SK-N-SH treated with all-trans-retinoic acid at 6 μM for 48 hours (cell line): ENCODE data around the gene KIZ.

Source experiments
- ZC3H10 ChIP-seq: fragments of 250-450 bp; sonication (Bioruptor Pico); IDR thresholded peaks from 2 replicates; pipeline ENCODE4 v1.5.1; 2021; ENCODE audit warnings: mild to moderate bottlenecking, moderate library complexity
- ZNF70 ChIP-seq: fragments of 450-650 bp; formaldehyde crosslinking; IDR thresholded peaks from 2 replicates; pipeline ENCODE4 v1.5.0; 2020; ENCODE audit warnings: mild to moderate bottlenecking, moderate library complexity
- TF ChIP-seq, protein P1 (sequence below): fragments of 250-450 bp; sonication (Bioruptor Pico); IDR thresholded peaks from 2 replicates; pipeline ENCODE4 v1.5.1; 2021; ENCODE audit warnings: mild to moderate bottlenecking, moderate library complexity
- TF ChIP-seq, protein P2 (sequence below): fragments of 250-450 bp; sonication (Bioruptor Pico); IDR thresholded peaks from 2 replicates; pipeline ENCODE4 v1.8.0; 2020; ENCODE audit warnings: mild to moderate bottlenecking, moderate library complexity, borderline replicate concordance
- TF ChIP-seq, protein P3 (sequence below): fragments of 250-450 bp; sonication (Bioruptor Pico); IDR thresholded peaks from 2 replicates; pipeline ENCODE4 v1.5.1; 2020; ENCODE audit warnings: low read depth, mild to moderate bottlenecking, moderate library complexity

DNA sequence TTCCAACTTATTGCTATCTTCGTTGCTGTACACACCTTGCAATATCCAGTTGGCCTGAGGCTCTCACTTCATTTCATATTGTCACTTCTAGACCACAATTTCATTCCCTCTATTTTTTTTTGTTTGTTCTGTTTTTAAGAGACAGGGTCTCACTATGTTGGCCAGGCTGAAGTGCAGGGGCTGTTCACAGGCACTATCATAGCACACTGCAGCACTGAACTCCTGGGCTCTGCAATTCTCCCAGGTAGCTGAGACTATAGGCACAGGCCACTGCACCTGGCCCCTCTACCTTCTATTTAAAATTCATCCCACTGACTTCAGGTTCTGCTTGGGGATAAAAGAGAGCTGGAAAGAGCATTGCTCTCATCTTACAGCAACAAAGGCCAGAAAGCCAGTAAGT is 15.1 kb upstream of the KIZ start:
- TF ChIP-seq ZNF70 (CRISPR knock-in tag) = no peak
- TF ChIP-seq ZC3H10 (CRISPR knock-in tag) = no peak
- TF ChIP-seq, protein P1, sequence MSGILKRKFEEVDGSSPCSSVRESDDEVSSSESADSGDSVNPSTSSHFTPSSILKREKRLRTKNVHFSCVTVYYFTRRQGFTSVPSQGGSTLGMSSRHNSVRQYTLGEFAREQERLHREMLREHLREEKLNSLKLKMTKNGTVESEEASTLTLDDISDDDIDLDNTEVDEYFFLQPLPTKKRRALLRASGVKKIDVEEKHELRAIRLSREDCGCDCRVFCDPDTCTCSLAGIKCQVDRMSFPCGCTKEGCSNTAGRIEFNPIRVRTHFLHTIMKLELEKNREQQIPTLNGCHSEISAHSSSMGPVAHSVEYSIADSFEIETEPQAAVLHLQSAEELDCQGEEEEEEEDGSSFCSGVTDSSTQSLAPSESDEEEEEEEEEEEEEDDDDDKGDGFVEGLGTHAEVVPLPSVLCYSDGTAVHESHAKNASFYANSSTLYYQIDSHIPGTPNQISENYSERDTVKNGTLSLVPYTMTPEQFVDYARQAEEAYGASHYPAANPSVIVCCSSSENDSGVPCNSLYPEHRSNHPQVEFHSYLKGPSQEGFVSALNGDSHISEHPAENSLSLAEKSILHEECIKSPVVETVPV (CRISPR knock-in tag) = no peak
- TF ChIP-seq, protein P2, sequence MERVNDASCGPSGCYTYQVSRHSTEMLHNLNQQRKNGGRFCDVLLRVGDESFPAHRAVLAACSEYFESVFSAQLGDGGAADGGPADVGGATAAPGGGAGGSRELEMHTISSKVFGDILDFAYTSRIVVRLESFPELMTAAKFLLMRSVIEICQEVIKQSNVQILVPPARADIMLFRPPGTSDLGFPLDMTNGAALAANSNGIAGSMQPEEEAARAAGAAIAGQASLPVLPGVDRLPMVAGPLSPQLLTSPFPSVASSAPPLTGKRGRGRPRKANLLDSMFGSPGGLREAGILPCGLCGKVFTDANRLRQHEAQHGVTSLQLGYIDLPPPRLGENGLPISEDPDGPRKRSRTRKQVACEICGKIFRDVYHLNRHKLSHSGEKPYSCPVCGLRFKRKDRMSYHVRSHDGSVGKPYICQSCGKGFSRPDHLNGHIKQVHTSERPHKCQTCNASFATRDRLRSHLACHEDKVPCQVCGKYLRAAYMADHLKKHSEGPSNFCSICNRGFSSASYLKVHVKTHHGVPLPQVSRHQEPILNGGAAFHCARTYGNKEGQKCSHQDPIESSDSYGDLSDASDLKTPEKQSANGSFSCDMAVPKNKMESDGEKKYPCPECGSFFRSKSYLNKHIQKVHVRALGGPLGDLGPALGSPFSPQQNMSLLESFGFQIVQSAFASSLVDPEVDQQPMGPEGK (CRISPR knock-in tag) = no peak
- TF ChIP-seq, protein P3, sequence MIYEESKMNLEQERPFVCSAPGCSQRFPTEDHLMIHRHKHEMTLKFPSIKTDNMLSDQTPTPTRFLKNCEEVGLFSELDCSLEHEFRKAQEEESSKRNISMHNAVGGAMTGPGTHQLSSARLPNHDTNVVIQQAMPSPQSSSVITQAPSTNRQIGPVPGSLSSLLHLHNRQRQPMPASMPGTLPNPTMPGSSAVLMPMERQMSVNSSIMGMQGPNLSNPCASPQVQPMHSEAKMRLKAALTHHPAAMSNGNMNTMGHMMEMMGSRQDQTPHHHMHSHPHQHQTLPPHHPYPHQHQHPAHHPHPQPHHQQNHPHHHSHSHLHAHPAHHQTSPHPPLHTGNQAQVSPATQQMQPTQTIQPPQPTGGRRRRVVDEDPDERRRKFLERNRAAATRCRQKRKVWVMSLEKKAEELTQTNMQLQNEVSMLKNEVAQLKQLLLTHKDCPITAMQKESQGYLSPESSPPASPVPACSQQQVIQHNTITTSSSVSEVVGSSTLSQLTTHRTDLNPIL (CRISPR knock-in tag) = no peak
